Subcutaneous abdominal adipose tissue (tissue), 5 donors: ENCODE data around the gene SCCPDH.

Experiments
- H3K27ac ChIP-seq: one replicate; pipeline ENCODE4 v1.7.0; 2013; ENCODE audit warnings: low read depth, mild to moderate bottlenecking, inconsistent platforms, low read length, moderate library complexity
- H3K27me3 ChIP-seq, 5 donors: one replicate each; pipeline ENCODE4 v1.7.0; 2013; ENCODE audit warnings: low read length in 5 of 5, inconsistent platforms in 1 of 5; ENCODE audit not compliant: control insufficient read depth in 5 of 5, insufficient read depth in 4 of 5
- H3K36me3 ChIP-seq, 5 donors: one replicate each; pipeline ENCODE4 v1.7.0; 2013; ENCODE audit warnings: low read length in 5 of 5; ENCODE audit not compliant: control insufficient read depth in 5 of 5, insufficient read depth in 5 of 5
- H3K4me1 ChIP-seq, 5 donors: one replicate each; pipeline ENCODE4 v1.7.0; 2013; ENCODE audit warnings: low read length in 5 of 5, mild to moderate bottlenecking in 3 of 5, moderate library complexity in 1 of 5; ENCODE audit not compliant: control insufficient read depth in 5 of 5, insufficient read depth in 5 of 5
- H3K4me3 ChIP-seq, 5 donors: one replicate each; pipeline ENCODE4 v1.7.0; 2013; ENCODE audit warnings: low read length in 5 of 5, low read depth in 1 of 5
- H3K9ac ChIP-seq, 5 donors: one replicate each; pipeline ENCODE4 v1.7.0; 2013; ENCODE audit warnings: low read length in 5 of 5, mild to moderate bottlenecking in 4 of 5, moderate library complexity in 3 of 5
- H3K9me3 ChIP-seq, 5 donors: one replicate each; pipeline ENCODE4 v1.7.0; 2013; ENCODE audit warnings: low read length in 5 of 5; ENCODE audit not compliant: control insufficient read depth in 5 of 5
- donor health status: healthy.
- donor health status: healthy.
- donor health status: healthy.
- donor health status: healthy.
- donor health status: healthy.

SCCPDH gene

GRCh38 chr1:246795906-246796694 is 71.9 kb downstream of the SCCPDH start:
- Histone ChIP-seq H3K27ac (no peak overlapping the region), H3K36me3 (no peaks in the 10 kb centered on the region), H3K4me1 (peaks cover 0 to 5% (median 0%) of the 10 kb centered on the region in 5 donors), H3K27me3 (peaks cover 0 to 23% (median 4%) of the 10 kb centered on the region in 5 donors), H3K4me3 (no peak overlapping the region), H3K9ac (no peak overlapping the region), H3K9me3 (no peaks in the 10 kb centered on the region)

- H3K9me3 ChIP-seq, result no peaks in the 10 kb centered on the region
- H3K27me3 ChIP-seq, result peaks cover 0 to 25% (median 4%) of the 10 kb centered on the region in 5 donors
- no peak overlapping the region for H3K4me3 ChIP-seq
- no peaks in the 10 kb centered on the region for H3K36me3 ChIP-seq
- H3K9ac ChIP-seq, result no peak overlapping the region
- peaks cover 0 to 5% (median 0%) of the 10 kb centered on the region in 5 donors for H3K4me1 ChIP-seq
- no peak overlapping the region for H3K27ac ChIP-seq
Measured at GRCh38 chr1:246797157-246797556, 72.9 kb downstream of the SCCPDH start.

DNA sequence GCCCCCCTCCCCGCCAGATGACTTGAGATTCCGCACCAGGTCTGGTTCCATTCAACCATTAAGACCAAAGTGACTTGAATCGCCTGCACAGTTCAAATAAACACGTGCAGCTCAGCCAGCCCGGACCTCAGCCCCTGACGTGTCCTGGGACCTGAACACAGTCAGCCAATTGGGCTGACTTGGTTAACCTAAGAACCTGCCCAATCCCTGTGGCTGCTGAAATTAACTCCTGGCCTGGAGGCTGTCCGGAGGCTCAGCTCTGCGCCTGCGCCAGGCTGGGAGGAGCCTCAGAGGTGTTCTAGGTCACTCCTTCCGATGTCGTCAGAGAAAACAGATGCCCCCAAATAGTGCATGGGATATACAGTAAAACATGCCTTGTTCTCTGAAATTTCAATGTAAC is 73.4 kb downstream of the SCCPDH start:
- Histone ChIP-seq H3K36me3 (no peaks in the 10 kb centered on the region), H3K4me1 (peaks cover 0 to 5% (median 0%) of the 10 kb centered on the region in 5 donors), H3K9me3 (no peaks in the 10 kb centered on the region), H3K9ac (no peak overlapping the region), H3K27me3 (peaks cover 0 to 25% (median 4%) of the 10 kb centered on the region in 5 donors), H3K4me3 (no peak overlapping the region), H3K27ac (no peak overlapping the region)

DNA sequence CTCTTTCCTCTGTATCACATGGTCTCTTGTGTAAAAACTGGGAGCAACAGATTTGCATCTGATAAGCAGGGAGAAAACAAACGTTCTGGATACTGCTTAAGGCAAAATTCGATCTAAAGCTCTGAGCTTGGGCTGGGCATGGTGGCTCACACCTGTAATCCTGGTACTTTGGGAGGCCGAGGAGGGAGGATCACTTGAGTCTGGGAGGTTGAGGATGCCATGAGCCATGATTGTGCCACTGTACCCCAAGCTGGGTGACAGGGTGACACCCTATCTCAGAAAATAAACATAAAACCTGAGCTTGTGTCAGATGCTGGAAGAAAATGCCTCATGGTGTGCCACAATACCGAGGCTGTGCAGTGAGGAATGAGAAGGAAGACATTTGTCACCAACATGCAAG is 73.9 kb downstream of the SCCPDH start:
- H3K27me3 ChIP-seq, result peaks cover 0 to 22% (median 4%) of the 10 kb centered on the region in 5 donors
- H3K4me3 ChIP-seq, result no peak overlapping the region
- no peak overlapping the region for H3K9ac ChIP-seq
- peaks cover 0 to 5% (median 0%) of the 10 kb centered on the region in 5 donors for H3K4me1 ChIP-seq
- H3K9me3 ChIP-seq, result no peaks in the 10 kb centered on the region
- no peaks in the 10 kb centered on the region for H3K36me3 ChIP-seq
- no peak overlapping the region for H3K27ac ChIP-seq

- Histone ChIP-seq H3K27me3 (peaks cover 0 to 18% (median 0%) of the 10 kb centered on the region in 5 donors), H3K9ac (no peak overlapping the region), H3K9me3 (no peaks in the 10 kb centered on the region), H3K36me3 (no peaks in the 10 kb centered on the region), H3K4me1 (peaks cover 0 to 5% (median 0%) of the 10 kb centered on the region in 5 donors), H3K27ac (no peak overlapping the region), H3K4me3 (no peak overlapping the region)
Measured at GRCh38 chr1:246798606-246799496, 74.6 kb downstream of the SCCPDH start.

DNA sequence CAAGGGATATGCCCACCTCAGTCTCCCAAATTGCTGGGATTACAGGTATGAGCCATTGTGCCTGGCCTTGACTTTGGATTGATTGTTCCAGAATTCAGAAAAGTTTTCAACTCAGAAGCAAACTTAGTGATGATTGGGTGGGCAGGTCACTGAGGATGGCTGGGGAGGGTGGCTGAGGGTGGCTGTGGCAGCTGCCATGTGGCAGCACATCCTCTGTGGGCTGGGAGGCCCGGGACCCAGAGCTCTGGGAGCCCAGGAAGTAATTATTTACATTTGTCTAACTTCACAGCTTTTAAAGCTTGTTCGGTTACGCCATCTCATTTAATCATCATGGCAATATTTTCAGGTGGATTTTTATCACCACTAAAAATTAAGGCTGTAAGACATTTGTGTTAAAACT is 76.1 kb downstream of the SCCPDH start:
- Histone ChIP-seq H3K9me3 (no peaks in the 10 kb centered on the region), H3K36me3 (no peaks in the 10 kb centered on the region), H3K27ac (no peak overlapping the region), H3K9ac (no peak overlapping the region), H3K27me3 (peaks cover 0 to 10% (median 0%) of the 10 kb centered on the region in 5 donors), H3K4me3 (no peak overlapping the region), H3K4me1 (peaks cover 0 to 3% (median 0%) of the 10 kb centered on the region in 5 donors)

GRCh38 chr1:246800756-246801155 is 76.5 kb downstream of the SCCPDH start:
- H3K4me1 ChIP-seq, result peaks cover 0 to 3% (median 0%) of the 10 kb centered on the region in 5 donors
- no peak overlapping the region for H3K4me3 ChIP-seq
- H3K27ac ChIP-seq, result no peak overlapping the region
- peaks cover 0 to 6% (median 0%) of the 10 kb centered on the region in 5 donors for H3K27me3 ChIP-seq
- H3K9me3 ChIP-seq, result no peaks in the 10 kb centered on the region
- no peaks in the 10 kb centered on the region for H3K36me3 ChIP-seq
- H3K9ac ChIP-seq, result no peak overlapping the region

DNA sequence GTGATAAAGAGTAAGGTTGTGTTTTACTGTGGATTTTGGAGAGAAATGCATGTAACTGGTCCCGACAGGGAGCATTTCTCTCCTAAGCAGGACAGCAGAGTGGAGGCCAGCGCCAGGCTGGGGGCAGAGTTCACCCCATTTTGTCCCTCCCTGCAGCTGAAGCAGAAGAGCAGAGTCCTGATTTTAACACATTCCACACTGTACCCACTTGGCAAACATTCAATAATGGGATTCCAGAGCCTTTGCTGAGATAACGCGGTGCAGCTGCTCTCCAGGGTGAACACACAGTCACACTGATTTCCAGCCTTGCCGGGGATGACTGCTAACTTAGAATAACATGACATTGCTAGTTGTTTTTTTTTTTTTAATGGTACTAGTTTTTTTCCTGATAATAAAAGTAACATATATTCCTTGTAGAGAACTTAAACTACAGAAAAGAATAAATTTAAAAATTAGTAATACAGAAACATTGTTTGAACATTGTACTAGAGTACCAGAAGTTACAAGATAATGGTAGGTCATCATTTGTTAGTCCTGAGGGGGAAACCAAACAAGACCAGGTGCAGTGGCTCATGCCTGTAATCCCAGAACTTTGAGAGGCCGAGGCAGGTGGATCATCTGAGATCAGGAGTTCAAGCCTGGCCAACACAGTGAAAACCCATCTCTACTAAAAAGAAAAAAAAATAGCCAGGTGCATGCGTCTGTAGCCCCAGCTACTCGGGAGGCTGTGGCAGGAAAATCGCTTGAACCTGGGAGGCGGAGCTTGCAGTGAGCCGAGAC is 77.2 kb downstream of the SCCPDH start:
- Histone ChIP-seq H3K4me1 (peaks cover 0 to 3% (median 0%) of the 10 kb centered on the region in 5 donors), H3K36me3 (no peaks in the 10 kb centered on the region), H3K9me3 (no peaks in the 10 kb centered on the region), H3K27me3 (peaks cover 0 to 6% (median 0%) of the 10 kb centered on the region in 5 donors), H3K27ac (no peak overlapping the region), H3K9ac (no peak overlapping the region), H3K4me3 (no peak overlapping the region)

- Histone ChIP-seq H3K4me1 (peaks cover 0 to 3% (median 0%) of the 10 kb centered on the region in 5 donors), H3K9me3 (no peaks in the 10 kb centered on the region), H3K27ac (no peak overlapping the region), H3K36me3 (no peaks in the 10 kb centered on the region), H3K27me3 (peaks cover 0 to 6% (median 0%) of the 10 kb centered on the region in 5 donors), H3K9ac (no peak overlapping the region), H3K4me3 (no peak overlapping the region)
Measured at GRCh38 chr1:246803373-246803772, 79.2 kb downstream of the SCCPDH start.
